Medulla oblongata (tissue), 1 donor: ENCODE measurements around the gene GPX6.
"Not testable (repeated sequence)": the region's sequence is repeated elsewhere in the genome, so short reads cannot be mapped to it uniquely, and the experiment has no call there.

Experiments
- DNase-seq: peaks from one replicate; pipeline ENCODE4 v3.0.0-alpha.2; 2015; ENCODE audit errors: extremely low spot score

The GPX6 gene

GRCh38 chr6:28525496-28526039 lies 10.0 kb upstream of the GPX6 start, which contains the start of gene GPX5:
GPX5 (plus strand) TSS chr6:28525881; CDS start chr6:28526014, 133 bp downstream.
- no peak for DNase-seq

- DNase-seq: no peak
Measured at GRCh38 chr6:28523241-28523622, 7.6 kb upstream of the GPX6 start.

GRCh38 chr6:28522594-28523240 lies 7.1 kb upstream of the GPX6 start:
- no peak for DNase-seq

- no peak for DNase-seq
Measured at GRCh38 chr6:28517964-28518363, 2.4 kb upstream of the GPX6 start.

- not testable (repeated sequence) for DNase-seq
Measured at GRCh38 chr6:28512387-28512786, 3.2 kb downstream of the GPX6 start.

- no peak for DNase-seq
Measured at GRCh38 chr6:28511628-28512300, 3.8 kb downstream of the GPX6 start.

- no peak for DNase-seq
Measured at GRCh38 chr6:28506807-28507475, 8.7 kb downstream of the GPX6 start.

- no peak for DNase-seq
Measured at GRCh38 chr6:28505733-28506132, 9.9 kb downstream of the GPX6 start.

GRCh38 chr6:28502709-28503305 lies 12.8 kb downstream of the GPX6 start:
- not testable (repeated sequence) for DNase-seq

- DNase-seq: not testable (repeated sequence)
Measured at GRCh38 chr6:28502136-28502535, 13.5 kb downstream of the GPX6 start.

GRCh38 chr6:28501259-28501658 lies 14.3 kb downstream of the GPX6 start:
- no peak for DNase-seq

- DNase-seq: no peak
Measured at GRCh38 chr6:28497893-28498292, 17.7 kb downstream of the GPX6 start.

- no peak for DNase-seq
Measured at GRCh38 chr6:28497306-28497705, 18.3 kb downstream of the GPX6 start.

GRCh38 chr6:28496099-28496779 lies 19.4 kb downstream of the GPX6 start:
- DNase-seq: no peak

- no peak for DNase-seq
Measured at GRCh38 chr6:28491984-28492317, 23.6 kb downstream of the GPX6 start.

- DNase-seq: no peak
Measured at GRCh38 chr6:28490205-28490890, 25.2 kb downstream of the GPX6 start.

GRCh38 chr6:28489366-28490204 lies 26.0 kb downstream of the GPX6 start:
- peak; percentile 48 for DNase-seq

- peak; percentile 22 for DNase-seq
Measured at GRCh38 chr6:28488916-28489365, 26.7 kb downstream of the GPX6 start.

- no peak for DNase-seq
Measured at GRCh38 chr6:28486988-28487742, 28.4 kb downstream of the GPX6 start.
